Transverse colon (tissue), 4 donors: ENCODE measurements around the gene COBLL1. TPM values are rescaled to one million over a fixed set of nuclear protein-coding genes. Genes with fewer than 3 reads are reported as not detected.

Experiments
- DNase-seq: peaks from one replicate; pipeline ENCODE4 v3.0.0-alpha.2; 2019
- H3K27ac ChIP-seq, 4 donors: fragments of 200-600 bp; sonication (generic); 2 replicates each; pipeline ENCODE4 v1.5.1; 2016 to 2018; ENCODE audit warnings: inconsistent platforms in 4 of 4
- H3K27me3 ChIP-seq: fragments of 200-600 bp; sonication (generic); 2 replicates; pipeline ENCODE4 v1.5.1; 2017; ENCODE audit warnings: inconsistent platforms
- H3K36me3 ChIP-seq, 4 donors: fragments of 200-600 bp; sonication (generic); 2 replicates each; pipeline ENCODE4 v1.5.1; 2017 to 2019; ENCODE audit warnings: inconsistent platforms in 4 of 4
- H3K4me1 ChIP-seq, 4 donors: fragments of 200-600 bp; sonication (generic); 2 replicates each; pipeline ENCODE4 v1.5.1; 2017 to 2020; ENCODE audit warnings: inconsistent platforms in 4 of 4
- H3K4me3 ChIP-seq, 4 donors: fragments of 200-600 bp; sonication (generic); 1 replicate in 1 of 4; 2 replicates in 3 of 4; pipeline versions ENCODE4 v1.5.1 to v1.6.1; 2017 to 2019; ENCODE audit warnings: inconsistent platforms in 4 of 4
- H3K9me3 ChIP-seq, 2 donors: fragments of 200-600 bp; sonication (generic); 2 replicates each; pipeline ENCODE4 v1.5.1; 2017 to 2019; ENCODE audit warnings: inconsistent platforms in 2 of 2
- EP300 ChIP-seq: sonication (generic); formaldehyde crosslinking; IDR thresholded peaks from one replicate; pipeline ENCODE4 v1.6.1; 2017; ENCODE audit warnings: antibody characterized with exemption, low read depth
- POLR2A ChIP-seq: fragments of 450-650 bp; IDR thresholded peaks from one replicate; pipeline ENCODE4 v1.6.1; 2016; ENCODE audit warnings: antibody characterized with exemption, mild to moderate bottlenecking, moderate library complexity
- POLR2AphosphoS5 ChIP-seq, 3 donors: sonication (generic); formaldehyde crosslinking; IDR thresholded peaks; one replicate each; pipeline ENCODE4 v1.6.1; 2016; ENCODE audit warnings: antibody characterized with exemption in 3 of 3
- WGBS, 2 donors: methylation state at CpG; one replicate each; pipeline ENCODE4 v1.1.5; 2018; ENCODE audit warnings: low coverage in 1 of 2; 5-methylcytosine and 5-hydroxymethylcytosine counted together
- in situ Hi-C, 4 donors: fragments of 200-750 bp; cut with MboI; loops; one replicate each; pipeline versions ENCODE4 v1.15.0 to v1.15.1; 2017; ENCODE audit warnings: low sequenced_read_pairs in 3 of 4, low pct_ligation_motif_present in 1 of 4, low pct_unique_long_range_greater_than_20kb in 1 of 4
- intact Hi-C: fragments of 100-400 bp; cut with DNase I; formaldehyde crosslinking; loops from one replicate; pipeline ENCODE4 v1.15.1; 2023; ENCODE audit warnings: low total_unique reads
- total RNA-seq, 4 donors: library from RNA; depleted of rRNA; stranded (reverse); fragments of >200 nt; gene quantifications; one replicate each; pipeline ENCODE4 v1.1.0, GENCODE V29; 2016
- TF ChIP-seq, protein P1 (sequence below), 5 experiments: fragments of 200-600 bp in 3 of 5; fragments of 450-650 bp in 2 of 5; sonication (generic) in 3 of 5; IDR thresholded peaks; 1 replicate in 2 of 5; 2 replicates in 3 of 5; pipeline ENCODE4 v1.5.1; 2016 to 2017; ENCODE audit warnings: antibody characterized with exemption in 5 of 5, inconsistent platforms in 3 of 5, mild to moderate bottlenecking in 2 of 5, moderate library complexity in 1 of 5

Gene COBLL1
- total RNA-seq, 4 donors from 2014 or later, result 21.7 to 129 (median 30.7) TPM

DNA sequence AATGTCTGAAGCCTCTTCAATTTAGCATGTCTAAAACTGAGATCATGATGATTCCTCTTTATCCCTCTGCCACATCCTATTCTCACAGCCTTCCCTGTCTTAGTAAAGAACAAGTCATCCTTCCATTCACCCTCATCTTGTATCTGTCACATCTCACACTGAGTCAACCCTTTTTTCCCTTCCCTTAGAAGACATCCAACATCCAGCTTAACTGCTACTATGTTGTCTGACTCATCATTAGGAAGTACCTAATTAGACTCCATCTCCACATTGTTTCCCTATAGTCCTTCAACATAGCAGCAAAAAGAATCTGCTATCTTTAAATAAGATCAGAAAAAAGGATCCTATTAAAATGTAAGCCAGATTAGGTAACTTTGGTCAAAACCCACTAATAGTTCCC, 135.1 kb downstream of the COBLL1 start:
- Histone ChIP-seq H3K4me3 (no peak overlapping the region), H3K36me3 (peaks cover 0 to 7% (median 0%) of the 10 kb centered on the region in 4 donors), H3K9me3 (no peaks in the 10 kb centered on the region), H3K27ac (no peak overlapping the region), H3K4me1 (peaks cover 0 to 16% (median 4%) of the 10 kb centered on the region in 4 donors), H3K27me3 (no peaks in the 10 kb centered on the region)
- intact Hi-C loops, result no loop called here
- DNase-seq, result no peak
- TF ChIP-seq POLR2A (no peak), EP300 (no peak), POLR2AphosphoS5 (IDR thresholded peaks at IDR 0.05) (no peak)
- TF ChIP-seq, protein P1, sequence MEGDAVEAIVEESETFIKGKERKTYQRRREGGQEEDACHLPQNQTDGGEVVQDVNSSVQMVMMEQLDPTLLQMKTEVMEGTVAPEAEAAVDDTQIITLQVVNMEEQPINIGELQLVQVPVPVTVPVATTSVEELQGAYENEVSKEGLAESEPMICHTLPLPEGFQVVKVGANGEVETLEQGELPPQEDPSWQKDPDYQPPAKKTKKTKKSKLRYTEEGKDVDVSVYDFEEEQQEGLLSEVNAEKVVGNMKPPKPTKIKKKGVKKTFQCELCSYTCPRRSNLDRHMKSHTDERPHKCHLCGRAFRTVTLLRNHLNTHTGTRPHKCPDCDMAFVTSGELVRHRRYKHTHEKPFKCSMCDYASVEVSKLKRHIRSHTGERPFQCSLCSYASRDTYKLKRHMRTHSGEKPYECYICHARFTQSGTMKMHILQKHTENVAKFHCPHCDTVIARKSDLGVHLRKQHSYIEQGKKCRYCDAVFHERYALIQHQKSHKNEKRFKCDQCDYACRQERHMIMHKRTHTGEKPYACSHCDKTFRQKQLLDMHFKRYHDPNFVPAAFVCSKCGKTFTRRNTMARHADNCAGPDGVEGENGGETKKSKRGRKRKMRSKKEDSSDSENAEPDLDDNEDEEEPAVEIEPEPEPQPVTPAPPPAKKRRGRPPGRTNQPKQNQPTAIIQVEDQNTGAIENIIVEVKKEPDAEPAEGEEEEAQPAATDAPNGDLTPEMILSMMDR (IDR thresholded peaks at IDR 0.05), result no peak
- in situ Hi-C loops, result loop anchor here in 1 of 4 donors (25.0 kb wide), 1 partner anchor 144 kb away; no protein-coding TSS in a partner anchor

DNA sequence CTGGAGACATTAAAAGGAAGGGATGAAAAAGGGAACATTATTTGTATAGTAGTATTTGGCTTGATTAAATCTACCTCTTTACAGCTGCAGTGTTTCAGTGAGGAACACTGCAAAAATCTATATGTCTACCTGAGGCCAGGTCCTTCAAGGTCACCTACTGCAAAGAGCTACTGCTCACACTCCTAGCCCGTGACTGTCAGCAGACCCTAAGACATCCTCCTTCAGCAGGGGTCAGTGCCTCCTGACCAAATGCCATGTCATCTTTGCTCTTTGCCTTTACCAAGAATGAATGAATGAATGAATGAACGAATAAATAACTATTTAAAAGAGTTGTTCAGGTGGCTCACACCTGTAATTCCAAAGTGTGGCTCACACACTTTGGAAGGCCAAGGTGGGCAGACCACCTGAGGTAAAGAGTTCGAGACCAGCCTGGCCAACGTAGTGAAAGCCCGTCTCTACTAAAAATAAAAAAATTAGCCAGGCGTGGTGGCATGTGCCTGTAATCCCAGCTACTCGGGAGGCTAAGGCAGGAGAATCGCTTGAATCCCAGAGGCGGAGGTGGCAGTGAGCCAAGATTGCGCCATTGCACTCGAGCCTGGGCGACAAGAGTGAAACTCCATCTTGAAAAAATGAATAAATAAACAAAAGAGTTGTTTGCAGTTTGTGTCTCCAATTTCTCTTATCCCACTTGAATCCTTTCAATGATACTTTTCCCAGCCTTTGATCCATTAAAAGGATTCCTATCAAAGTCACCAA, 136.0 kb downstream of the COBLL1 start:
- no peak for TF ChIP-seq POLR2AphosphoS5 (IDR thresholded peaks at IDR 0.05)
- TF ChIP-seq, protein P1 (IDR thresholded peaks at IDR 0.05), result no peak
- no peak for TF ChIP-seq POLR2A
- TF ChIP-seq EP300, result no peak
- peaks cover 0 to 7% (median 0%) of the 10 kb centered on the region in 4 donors for H3K36me3 ChIP-seq
- no peak overlapping the region for H3K4me3 ChIP-seq
- DNase-seq, result no peak
- H3K9me3 ChIP-seq, result no peaks in the 10 kb centered on the region
- peaks cover 0 to 8% (median 2%) of the 10 kb centered on the region in 4 donors for H3K4me1 ChIP-seq
- in situ Hi-C loops (loop anchor here in 1 of 4 donors (25.0 kb wide), 1 partner anchor 143 kb away; no protein-coding TSS in a partner anchor), intact Hi-C loops (no loop called here)
- WGBS, 2 donors, result 89 to 95% methylated on average over 3 to 12 of the region's 12 CpGs
- H3K27me3 ChIP-seq, result no peaks in the 10 kb centered on the region
- no peak overlapping the region for H3K27ac ChIP-seq

DNA sequence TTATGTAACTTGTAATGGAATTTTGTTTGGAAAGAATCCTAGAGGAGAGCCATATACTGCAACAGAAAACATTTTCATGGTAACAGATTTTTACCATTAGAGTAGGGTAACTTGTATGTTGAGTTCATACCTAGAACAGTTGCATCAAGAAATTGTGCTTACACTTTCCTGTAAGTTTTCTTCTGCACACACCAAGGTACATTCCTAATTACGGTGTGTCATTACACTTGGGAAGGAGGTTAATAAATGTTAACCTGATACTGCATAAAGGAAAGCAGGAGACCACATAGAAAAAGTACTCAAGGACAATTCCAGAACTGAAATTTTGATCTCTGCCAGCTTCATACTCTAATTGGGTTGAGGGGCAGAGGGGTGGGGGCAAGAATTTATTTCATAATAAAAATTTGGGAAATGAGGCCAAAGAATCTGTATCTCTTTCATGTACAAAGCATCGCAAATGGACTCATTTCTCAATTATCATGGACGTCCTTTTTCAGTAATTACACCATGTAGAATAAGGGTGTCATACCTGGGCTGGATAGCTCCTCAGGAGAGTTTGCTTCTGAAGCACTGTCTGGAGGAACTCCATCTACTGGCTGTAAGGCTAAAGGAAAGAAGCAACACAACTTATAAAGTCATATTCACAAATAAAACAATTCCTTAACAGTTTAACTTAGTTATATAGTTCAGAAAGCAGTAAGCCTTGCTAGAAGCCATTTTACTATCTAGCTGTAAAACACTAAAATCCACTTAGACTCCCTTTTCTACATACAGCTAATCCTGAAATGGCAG, 137.5 kb downstream of the COBLL1 start:
- H3K36me3 ChIP-seq, result peaks cover 0 to 7% (median 0%) of the 10 kb centered on the region in 4 donors
- DNase-seq, result no peak
- no peaks in the 10 kb centered on the region for H3K9me3 ChIP-seq
- no peak overlapping the region for H3K4me3 ChIP-seq
- TF ChIP-seq, protein P1 (IDR thresholded peaks at IDR 0.05), result no peak
- TF ChIP-seq POLR2AphosphoS5 (IDR thresholded peaks at IDR 0.05) (no peak), POLR2A (no peak)
- WGBS, 2 donors, result 85 to 86% methylated on average over 3 of the region's 3 CpGs
- H3K4me1 ChIP-seq, result peaks cover 0 to 3% (median 0%) of the 10 kb centered on the region in 4 donors
- in situ Hi-C loops (loop anchor here in 1 of 4 donors (25.0 kb wide), 1 partner anchor 142 kb away; no protein-coding TSS in a partner anchor), intact Hi-C loops (no loop called here)
- H3K27ac ChIP-seq, result no peak overlapping the region
- H3K27me3 ChIP-seq, result no peaks in the 10 kb centered on the region

DNA sequence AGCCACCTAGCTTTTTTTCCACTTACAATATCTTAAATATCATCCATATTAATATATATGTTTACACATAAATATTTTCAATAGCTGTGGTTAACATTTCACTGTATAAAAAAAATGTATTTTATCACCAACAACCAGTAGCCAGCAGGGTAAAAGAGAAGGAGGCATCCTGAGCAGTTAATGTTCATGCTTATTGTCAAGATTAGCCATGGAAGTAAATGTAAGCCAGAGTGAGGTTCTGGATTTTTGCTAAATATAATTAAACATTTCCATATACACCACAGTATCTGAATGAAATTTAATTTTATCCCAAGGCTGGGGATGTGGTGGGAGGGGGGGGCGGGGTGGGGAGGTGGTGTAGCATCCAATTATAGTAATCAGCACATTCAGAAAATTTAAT, 140.1 kb downstream of the COBLL1 start:
- intact Hi-C loops (no loop called here), in situ Hi-C loops (loop anchor here in 1 of 4 donors (25.0 kb wide), 1 partner anchor 139 kb away; no protein-coding TSS in a partner anchor)
- no peak for DNase-seq
- Histone ChIP-seq H3K27me3 (no peaks in the 10 kb centered on the region), H3K27ac (no peak overlapping the region), H3K4me1 (peaks cover 0 to 3% (median 0%) of the 10 kb centered on the region in 4 donors), H3K9me3 (no peaks in the 10 kb centered on the region), H3K4me3 (no peak overlapping the region), H3K36me3 (peaks cover 0 to 7% (median 0%) of the 10 kb centered on the region in 4 donors)
- WGBS, 2 donors, result 78 to 84% methylated on average over 1 of the region's 1 CpG
- TF ChIP-seq, protein P1 (IDR thresholded peaks at IDR 0.05), result no peak
- no peak for TF ChIP-seq EP300
- no peak for TF ChIP-seq POLR2A
- TF ChIP-seq POLR2AphosphoS5 (IDR thresholded peaks at IDR 0.05), result no peak
